LNCAP (cell line): Measurements from ENCODE around the gene KRT72.

Source experiments
- TF ChIP-seq, protein P1 (sequence below): fragments of 450-650 bp; IDR thresholded peaks from 2 replicates; pipeline ENCODE4 v1.5.1; 2017; ENCODE audit warnings: mild to moderate bottlenecking

Gene KRT72

DNA sequence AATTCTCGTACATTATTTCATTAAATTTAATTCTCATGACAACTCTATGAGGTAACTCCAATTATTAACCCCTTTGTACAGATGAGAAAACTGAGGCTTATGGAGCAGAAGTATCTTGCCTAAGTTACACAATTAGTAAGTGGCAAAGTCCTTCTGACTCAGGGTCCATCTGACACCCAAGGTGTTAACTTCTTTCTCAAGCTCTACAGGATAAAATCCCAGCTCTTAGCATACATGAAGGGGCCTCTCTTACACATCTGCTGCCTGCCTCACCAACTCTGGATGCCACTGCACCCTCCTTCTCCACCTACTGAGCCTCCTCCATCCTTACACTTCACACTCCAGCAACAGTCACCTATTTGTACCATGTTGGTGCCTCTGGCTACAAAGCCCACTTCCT, 4.3 kb upstream of the KRT72 start:
- TF ChIP-seq, protein P1, sequence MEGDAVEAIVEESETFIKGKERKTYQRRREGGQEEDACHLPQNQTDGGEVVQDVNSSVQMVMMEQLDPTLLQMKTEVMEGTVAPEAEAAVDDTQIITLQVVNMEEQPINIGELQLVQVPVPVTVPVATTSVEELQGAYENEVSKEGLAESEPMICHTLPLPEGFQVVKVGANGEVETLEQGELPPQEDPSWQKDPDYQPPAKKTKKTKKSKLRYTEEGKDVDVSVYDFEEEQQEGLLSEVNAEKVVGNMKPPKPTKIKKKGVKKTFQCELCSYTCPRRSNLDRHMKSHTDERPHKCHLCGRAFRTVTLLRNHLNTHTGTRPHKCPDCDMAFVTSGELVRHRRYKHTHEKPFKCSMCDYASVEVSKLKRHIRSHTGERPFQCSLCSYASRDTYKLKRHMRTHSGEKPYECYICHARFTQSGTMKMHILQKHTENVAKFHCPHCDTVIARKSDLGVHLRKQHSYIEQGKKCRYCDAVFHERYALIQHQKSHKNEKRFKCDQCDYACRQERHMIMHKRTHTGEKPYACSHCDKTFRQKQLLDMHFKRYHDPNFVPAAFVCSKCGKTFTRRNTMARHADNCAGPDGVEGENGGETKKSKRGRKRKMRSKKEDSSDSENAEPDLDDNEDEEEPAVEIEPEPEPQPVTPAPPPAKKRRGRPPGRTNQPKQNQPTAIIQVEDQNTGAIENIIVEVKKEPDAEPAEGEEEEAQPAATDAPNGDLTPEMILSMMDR, result no peak

DNA sequence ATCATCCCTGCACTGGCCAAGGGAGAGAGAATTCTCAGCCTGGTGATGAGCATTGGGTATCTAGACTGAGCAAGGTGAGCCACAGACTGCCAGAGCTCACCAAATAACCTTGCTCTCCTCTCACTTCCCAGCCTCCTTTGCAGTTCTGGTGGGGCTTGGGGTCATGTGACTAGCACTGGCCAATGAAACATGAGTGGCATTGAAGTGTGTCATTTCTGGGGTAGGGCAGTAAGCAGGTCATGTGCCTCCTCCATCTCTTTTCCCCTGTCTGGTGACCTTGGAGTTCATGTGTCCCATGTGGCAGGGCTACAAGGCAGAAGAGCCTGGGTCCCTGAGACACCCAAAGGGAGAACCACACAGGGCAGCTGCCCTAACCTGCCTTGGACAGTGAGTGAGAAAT, 3.6 kb upstream of the KRT72 start:
- TF ChIP-seq, protein P1, result no peak

DNA sequence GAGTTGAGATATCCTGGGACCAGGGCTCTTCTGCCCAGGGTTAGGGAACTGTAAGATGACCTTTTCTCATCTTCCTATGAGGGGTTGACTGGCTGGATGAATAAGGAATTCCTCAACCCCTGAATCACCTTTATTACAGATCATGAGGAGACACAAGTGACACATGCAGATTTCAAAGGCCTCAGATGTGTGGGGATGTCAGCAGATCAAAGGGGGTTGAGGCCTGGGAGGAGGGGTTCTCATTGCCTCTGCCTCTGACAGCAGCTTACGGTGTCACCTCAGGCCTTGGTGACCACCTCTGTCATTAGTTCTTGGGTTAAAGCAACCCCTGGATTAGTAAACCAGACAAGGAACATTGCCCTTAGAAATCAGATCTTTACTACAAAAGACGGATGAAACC, 2.1 kb upstream of the KRT72 start:
- TF ChIP-seq, protein P1, result no peak

DNA sequence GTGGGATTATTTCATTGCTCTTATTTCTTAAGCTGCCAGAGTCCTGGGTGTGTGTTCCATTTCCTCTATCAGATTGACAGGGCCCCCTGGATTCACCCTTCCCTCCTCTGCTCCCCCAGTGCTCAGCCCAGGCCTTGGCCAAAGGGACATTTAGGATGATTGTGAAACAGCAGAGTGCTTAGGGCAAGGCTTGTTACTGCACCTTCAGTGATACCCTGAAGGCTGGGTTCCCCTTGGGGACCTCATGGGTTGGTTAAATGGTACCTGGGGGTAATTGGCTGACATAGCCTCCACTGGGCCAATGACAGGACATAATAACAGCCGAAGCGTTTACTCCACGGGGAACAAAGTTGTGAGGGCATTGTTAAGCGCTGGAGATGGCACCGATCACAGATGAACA, 1.3 kb upstream of the KRT72 start:
- TF ChIP-seq, protein P1, result no peak

DNA sequence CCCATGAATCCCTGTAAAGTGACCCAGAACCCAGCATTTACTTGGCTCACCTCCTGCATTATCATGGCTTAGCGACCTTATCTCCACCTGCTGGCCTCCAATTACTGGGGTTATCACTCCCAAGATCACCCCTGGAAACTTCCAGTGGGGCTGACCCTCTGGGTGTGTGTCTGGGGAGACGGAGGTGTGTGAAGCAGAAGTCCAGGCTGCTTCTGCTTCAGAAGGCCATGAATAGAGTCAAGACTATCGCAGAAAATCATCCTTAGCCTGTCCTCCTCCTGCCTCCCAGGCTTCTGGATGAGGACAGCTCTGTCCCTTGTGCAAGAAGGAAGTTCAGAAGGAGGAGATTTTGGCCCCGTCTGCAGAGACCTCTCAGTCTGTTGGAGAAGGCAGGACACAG, 408 bp upstream of the KRT72 start:
- TF ChIP-seq, protein P1, result no peak

DNA sequence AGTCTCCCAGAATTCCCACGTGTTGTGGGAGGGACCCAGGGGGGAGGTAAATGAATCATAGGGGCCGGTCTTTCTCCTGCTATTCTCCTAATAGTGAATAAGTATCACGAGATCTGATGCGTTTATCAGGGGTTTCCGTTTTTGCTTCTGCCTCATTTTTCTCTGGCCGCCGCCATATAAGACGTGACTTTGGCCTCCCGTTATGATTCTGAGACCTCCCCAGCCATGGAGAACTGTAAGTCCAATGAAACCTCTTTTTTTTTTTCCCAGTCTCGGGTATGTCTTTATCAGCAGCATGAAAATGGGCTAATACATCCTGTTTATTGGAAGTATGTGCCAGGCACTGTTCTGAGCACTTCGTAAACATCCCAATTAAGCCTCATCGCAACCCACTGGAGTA, 788 bp downstream of the KRT72 start:
- TF ChIP-seq, protein P1, result no peak

DNA sequence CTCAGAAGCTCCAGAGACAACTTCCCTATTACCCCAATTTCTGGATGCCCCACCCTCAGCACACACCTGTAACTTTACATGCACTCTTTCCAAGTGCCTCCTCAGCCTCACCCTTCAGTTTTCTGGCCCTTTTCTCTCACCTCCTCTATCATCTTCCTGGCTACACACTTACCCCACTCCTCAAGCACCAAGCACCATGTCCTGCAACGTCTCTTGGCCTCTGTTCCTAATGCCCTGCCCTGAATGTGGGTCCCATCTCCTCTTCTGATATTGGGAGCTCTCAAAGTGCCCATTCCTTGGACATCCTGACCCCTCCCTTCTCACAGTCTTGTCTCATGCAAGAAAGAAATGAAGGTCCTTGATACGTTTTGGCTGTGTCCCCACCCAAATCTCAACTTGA, 1.2 kb downstream of the KRT72 start:
- TF ChIP-seq, protein P1, result no peak

DNA sequence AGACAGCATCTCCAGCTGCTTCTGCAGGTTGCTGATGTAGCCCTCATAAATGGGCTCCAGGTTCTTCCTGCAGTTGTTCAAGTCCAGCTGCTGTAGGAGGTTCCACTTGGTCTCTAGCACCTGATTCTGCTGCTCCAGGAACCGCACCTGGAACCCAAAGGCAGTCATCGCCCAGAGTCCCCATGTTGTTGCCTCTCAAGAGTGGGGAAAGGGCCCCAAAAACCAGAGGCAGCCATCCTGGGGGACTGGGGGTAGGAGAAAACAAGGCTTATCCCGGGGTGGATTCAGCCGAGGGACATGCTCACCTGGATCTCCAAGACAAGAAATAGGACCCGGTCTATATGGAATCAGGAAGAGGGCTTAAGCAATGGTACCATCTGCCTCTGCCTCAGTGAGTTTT, 2.3 kb downstream of the KRT72 start:
- TF ChIP-seq, protein P1, result no peak
